ENCODE measurements around the gene SEZ6.
A peak's percentile ranks its signal among the peaks of the same experiment; 100 is the strongest.

The SEZ6 gene

DNA sequence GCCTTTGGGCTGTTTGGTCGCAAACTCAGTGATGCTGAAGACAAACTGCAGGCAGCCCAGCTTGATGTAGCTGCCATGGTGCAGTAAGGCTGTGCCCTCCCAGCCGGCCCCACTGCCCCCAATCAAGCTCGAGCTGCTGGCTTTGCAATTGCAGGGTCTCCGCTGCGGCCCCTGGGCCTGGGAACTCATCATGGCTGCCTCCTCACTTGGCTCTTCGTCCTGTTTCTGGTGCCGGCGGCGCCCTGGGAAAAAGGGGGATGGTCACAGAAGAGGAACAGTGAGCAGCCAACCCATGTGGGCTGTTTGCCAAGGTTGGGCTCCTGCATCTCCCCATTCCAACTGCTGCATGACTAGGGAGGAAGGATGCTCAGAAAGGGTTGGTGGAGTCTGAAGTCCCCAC lies 99.6 kb downstream of the SEZ6 start:
- Histone ChIP-seq H3K4me1 (ENCODE audit: control insufficient read depth in 2 of 2, insufficient read depth in 1 of 2, low read depth in 1 of 2, low read length in 2 of 2) (peaks cover 1 to 3% of the 10 kb centered on the region in 2 donors), H2BK5ac (ENCODE audit: low read length) (peak overlapping the region; percentile 56), H3K18ac (ENCODE audit: low read length) (no peak overlapping the region), H3K14ac (ENCODE audit: low read length) (no peak overlapping the region), H3K9ac (ENCODE audit: low read depth, low read length, poor library complexity) (no peak overlapping the region), H2BK12ac (ENCODE audit: low read length) (no peak overlapping the region), H3K27ac (replicated peaks; ENCODE audit: low read length) (no peak overlapping the region), H3K9me3 (replicated peaks in 1 of 2; ENCODE audit: control insufficient read depth in 2 of 2, insufficient read depth in 1 of 2, low read depth in 1 of 2, low read length in 2 of 2) (no peaks in the 10 kb centered on the region), H2BK120ac (ENCODE audit: low read depth, low read length) (no peak overlapping the region), H3K27me3 (ENCODE audit: control insufficient read depth in 3 of 3, insufficient read depth in 3 of 3, low read depth in 1 of 3, low read length in 3 of 3) (no peaks in the 10 kb centered on the region), H4K91ac (ENCODE audit: low read depth, low read length, poor library complexity) (no peak overlapping the region), H4K8ac (ENCODE audit: low read depth, low read length) (no peak overlapping the region), H2AK5ac (ENCODE audit: low read depth, low read length) (no peak overlapping the region), H3K79me1 (ENCODE audit: low read depth, low read length) (no peaks in the 10 kb centered on the region), H2AFZ (ENCODE audit: low read length) (no peak overlapping the region), H3K4me2 (ENCODE audit: insufficient read depth, low read length, poor library complexity, severe bottlenecking) (no peak overlapping the region), H3K36me3 (replicated peaks in 1 of 2; ENCODE audit: control insufficient read depth in 2 of 2, insufficient read depth in 2 of 2, low read length in 2 of 2) (peaks cover 46 to 64% of the 10 kb centered on the region in 2 donors), H3K4me3 (ENCODE audit: low read length in 2 of 2) (no peak overlapping the region), H3K4ac (ENCODE audit: low read length) (no peak overlapping the region), H2BK15ac (ENCODE audit: low read length) (no peak overlapping the region), H3K23ac (ENCODE audit: low read depth, low read length, poor library complexity) (no peak overlapping the region)
- no CpG with 5 or more reads among the region's 9 CpGs for WGBS, 2 donors (ENCODE audit: extremely low coverage in 2 of 2, insufficient read length in 2 of 2, insufficient replicate concordance in 1 of 2)
- DNase-seq (ENCODE audit: low spot score): no peak

Data from neuronal stem cell (in vitro differentiated cells).